OCI-LY1 (cell line): ENCODE results near the gene RABL2A.
"Not testable (repeated sequence)": the region's sequence is repeated elsewhere in the genome, so short reads cannot be mapped to it uniquely, and the experiment has no call there.

Source experiments
- CTCF ChIP-seq: fragments of 200-600 bp; sonication (generic), shearing (Covaris generic); IDR thresholded peaks from 2 replicates; pipeline ENCODE4 v1.5.1; 2017; ENCODE audit warnings: mild to moderate bottlenecking, antibody characterized with exemption, low read length, moderate library complexity, mixed read lengths
- EZH2 ChIP-seq: fragments of 200-600 bp; sonication (generic), shearing (Covaris generic); IDR thresholded peaks from 2 replicates; pipeline ENCODE4 v1.8.0; 2017; ENCODE audit warnings: borderline replicate concordance, mixed run types, mild to moderate bottlenecking, antibody characterized with exemption, low read length, moderate library complexity, mixed read lengths

- TF ChIP-seq CTCF, EZH2: not testable (repeated sequence)
These were observed 19.2 kb downstream of the RABL2A start for GRCh38 chr2:113646217-113646616.
